ENCODE measurements around the gene RNF121. TPM values are rescaled to one million over a fixed set of nuclear protein-coding genes. Genes with fewer than 3 reads are reported as not detected.
A peak's percentile ranks its signal among the peaks of the same experiment; 100 is the strongest.

Gene RNF121
- total and polyA plus RNA-seq, 2 donors (not counting 1 experiment from before 2014, with no cell fraction given) = 31.7 to 56.0 TPM

GRCh38 chr11:71979094-71979493 lies 50.2 kb downstream of the RNF121 start:
- peaks cover 27% of the 10 kb centered on the region for H3K79me2 ChIP-seq (ENCODE audit: control insufficient read depth, insufficient read depth, low read length)
- CTCF ChIA-PET = interaction anchor here (1.0 to 5.4 kb wide), 10 partner anchors 10 to 204 kb away, joined by 3 to 77 read pairs (median 21); no protein-coding TSS in a partner anchor
- ATAC-seq (ENCODE audit: low read depth) (no peak), DNase-seq (no peak)
- peak overlapping the region; percentile 18 to 64 for H3K27ac ChIP-seq (ENCODE audit: low read length in 2 of 2)
- H3K4me3 Mint-ChIP-seq = no peak overlapping the region
- H3K27me3 Mint-ChIP-seq = no peaks in the 10 kb centered on the region
- H3K27me3 ChIP-seq (replicated peaks in 1 of 4; ENCODE audit: control extremely low read depth in 1 of 4, control insufficient read depth in 3 of 4, insufficient read depth in 4 of 4, low read length in 3 of 4) = no peaks in the 10 kb centered on the region
- H3K9ac ChIP-seq (ENCODE audit: low read length) = no peak overlapping the region
- intact Hi-C loops (cut with micrococcal nuclease) = loop anchor here (5.0 kb wide), 1 partner anchor 52 kb away; the partner anchor contains the start of genes RNF121 and XNDC1N
- WGBS (ENCODE audit: insufficient coverage) = no CpG with 5 or more reads among the region's 4 CpGs
- POLR2A ChIA-PET = no interaction called here
- peaks cover 0 to 27% of the 10 kb centered on the region in 2 experiments for H3K36me3 ChIP-seq (replicated peaks in 1 of 2; ENCODE audit: control extremely low read depth in 1 of 2, control insufficient read depth in 1 of 2, extremely low read depth in 1 of 2, insufficient read depth in 2 of 2, low read length in 1 of 2)
- H3K27ac Mint-ChIP-seq = peak overlapping the region; percentile 34
- no peaks in the 10 kb centered on the region for H3K9me3 ChIP-seq (ENCODE audit: control extremely low read depth in 1 of 3, control insufficient read depth in 2 of 3, insufficient read depth in 1 of 3, low read length in 2 of 3)
- no peak overlapping the region for H3K4me2 ChIP-seq (replicated peaks; ENCODE audit: low read depth, low read length, poor library complexity, severe bottlenecking)
- TF ChIP-seq EZH2 (IDR thresholded peaks at IDR 0.05; ENCODE audit: borderline replicate concordance, insufficient read depth, low read depth, low read length, poor library complexity, severe bottlenecking) (no peak), CTCF (IDR thresholded peaks at IDR 0.05) (no peak)
- H3K4me1 Mint-ChIP-seq = peaks cover 25% of the 10 kb centered on the region
- no peaks in the 10 kb centered on the region for H3K9me3 Mint-ChIP-seq (ENCODE audit: insufficient read depth)
- H4K20me1 ChIP-seq (ENCODE audit: control insufficient read depth, insufficient read depth, low read length, poor library complexity, severe bottlenecking) = no peaks in the 10 kb centered on the region
- H3K4me3 ChIP-seq (ENCODE audit: control extremely low read depth in 1 of 5, extremely low read depth in 1 of 5, insufficient read depth in 1 of 5, low read depth in 2 of 5, low read length in 4 of 5) = no peak overlapping the region
- no peak overlapping the region for H2AFZ ChIP-seq (ENCODE audit: insufficient read depth, low read depth, low read length, poor library complexity, severe bottlenecking)
- H3K4me1 ChIP-seq (ENCODE audit: control insufficient read depth in 2 of 2, insufficient read depth in 2 of 2, low read length in 2 of 2) = peaks cover 17 to 25% of the 10 kb centered on the region in 2 donors

- H3K4me3 Mint-ChIP-seq = no peak overlapping the region
- ATAC-seq (ENCODE audit: low read depth) (no peak), DNase-seq (no peak)
- Histone ChIP-seq H3K9me3 (ENCODE audit: control extremely low read depth in 1 of 3, control insufficient read depth in 2 of 3, insufficient read depth in 1 of 3, low read length in 2 of 3) (no peaks in the 10 kb centered on the region), H3K4me1 (ENCODE audit: control insufficient read depth in 2 of 2, insufficient read depth in 2 of 2, low read length in 2 of 2) (peaks cover 17 to 26% of the 10 kb centered on the region in 2 donors), H4K20me1 (ENCODE audit: control insufficient read depth, insufficient read depth, low read length, poor library complexity, severe bottlenecking) (no peaks in the 10 kb centered on the region), H3K27me3 (replicated peaks in 1 of 4; ENCODE audit: control extremely low read depth in 1 of 4, control insufficient read depth in 3 of 4, insufficient read depth in 4 of 4, low read length in 3 of 4) (no peaks in the 10 kb centered on the region), H3K79me2 (ENCODE audit: control insufficient read depth, insufficient read depth, low read length) (peaks cover 27% of the 10 kb centered on the region), H3K9ac (ENCODE audit: low read length) (no peak overlapping the region), H3K4me2 (replicated peaks; ENCODE audit: low read depth, low read length, poor library complexity, severe bottlenecking) (no peak overlapping the region), H2AFZ (ENCODE audit: insufficient read depth, low read depth, low read length, poor library complexity, severe bottlenecking) (no peak overlapping the region), H3K36me3 (replicated peaks in 1 of 2; ENCODE audit: control extremely low read depth in 1 of 2, control insufficient read depth in 1 of 2, extremely low read depth in 1 of 2, insufficient read depth in 2 of 2, low read length in 1 of 2) (peaks cover 0 to 27% of the 10 kb centered on the region in 2 experiments), H3K27ac (ENCODE audit: low read length in 2 of 2) (peak overlapping the region in 1 of 2 donors; percentile 64), H3K4me3 (ENCODE audit: control extremely low read depth in 1 of 5, extremely low read depth in 1 of 5, insufficient read depth in 1 of 5, low read depth in 2 of 5, low read length in 4 of 5) (no peak overlapping the region)
- peak overlapping the region; percentile 37 for H3K27ac Mint-ChIP-seq
- ChIA-PET CTCF (interaction anchor here (1.2 to 5.4 kb wide), 7 partner anchors 11 to 165 kb away, joined by 5 to 77 read pairs (median 37); no protein-coding TSS in a partner anchor), POLR2A (no interaction called here)
- no peaks in the 10 kb centered on the region for H3K27me3 Mint-ChIP-seq
- H3K9me3 Mint-ChIP-seq (ENCODE audit: insufficient read depth) = no peaks in the 10 kb centered on the region
- TF ChIP-seq EZH2 (IDR thresholded peaks at IDR 0.05; ENCODE audit: borderline replicate concordance, insufficient read depth, low read depth, low read length, poor library complexity, severe bottlenecking) (no peak), CTCF (IDR thresholded peaks at IDR 0.05) (no peak)
- WGBS (ENCODE audit: insufficient coverage) = no CpG with 5 or more reads among the region's 3 CpGs
- intact Hi-C loops (cut with micrococcal nuclease) = loop anchor here (5.0 kb wide), 1 partner anchor 52 kb away; the partner anchor contains the start of genes RNF121 and XNDC1N
- H3K4me1 Mint-ChIP-seq = peaks cover 25% of the 10 kb centered on the region
These were observed 50.8 kb downstream of the RNF121 start for GRCh38 chr11:71979602-71980001.
